PC-3 (cell line): Measurements from ENCODE around the gene ACAP1. TPM values are rescaled to one million over a fixed set of nuclear protein-coding genes. Genes with fewer than 3 reads are reported as not detected.
"Not testable (repeated sequence)": the region's sequence is repeated elsewhere in the genome, so short reads cannot be mapped to it uniquely, and the experiment has no call there.

Source experiments
- ATAC-seq: fragments of 200-7000 bp; cut with Tn5 transposase; 2 replicates; pipeline ENCODE4 v1.9.1; 2020; ENCODE audit warnings: mild to moderate bottlenecking, moderate library complexity
- BruUV-seq: library from RNA; stranded (reverse); fragments of 400-500 nt; replicated peaks from 2 replicates; lab custom pipeline; 2021; lab: Mats Ljungman, UMichigan
- CTCF ChIA-PET: fragments of 300-600 bp; sonication (Branson Sonifier 250); formaldehyde crosslinking; loops from one replicate; lab custom pipeline; 2022; ENCODE audit warnings: antibody characterized with exemption; lab: Charles Lee
- POLR2A ChIA-PET: fragments of 300-600 bp; sonication (Branson Sonifier 250); formaldehyde crosslinking; loops from one replicate; lab custom pipeline; 2022; ENCODE audit warnings: antibody characterized with exemption; ENCODE audit not compliant: unreplicated experiment; lab: Charles Lee
- DNase-seq: peaks from one replicate; pipeline ENCODE4 v3.0.0-alpha.2; 2015
- H2AFZ ChIP-seq: fragments of 300-600 bp; sonication (generic); 2 replicates; pipeline ENCODE4 v1.6.0; 2016; ENCODE audit warnings: antibody characterized with exemption, low read length
- H3F3A ChIP-seq: fragments of 300-600 bp; sonication (generic); one replicate; pipeline ENCODE4 v1.6.0; 2017; ENCODE audit warnings: antibody characterized with exemption, low read length, control low read depth, mild to moderate bottlenecking; ENCODE audit not compliant: unreplicated experiment
- H3K27ac ChIP-seq: fragments of 300-600 bp; sonication (generic); 2 replicates; pipeline ENCODE4 v1.5.1; 2016; ENCODE audit warnings: mild to moderate bottlenecking, low read length
- H3K27me3 ChIP-seq: fragments of 300-600 bp; sonication (generic); 2 replicates; pipeline ENCODE4 v1.6.1; 2016; ENCODE audit warnings: low read length, mixed read lengths
- H3K36me3 ChIP-seq: fragments of 300-600 bp; sonication (generic); 2 replicates; pipeline ENCODE4 v1.6.1; 2016; ENCODE audit warnings: low read depth, mixed run types, low read length, mixed read lengths
- H3K4me1 ChIP-seq: fragments of 300-600 bp; sonication (generic); 2 replicates; pipeline ENCODE4 v1.5.1; 2016; ENCODE audit warnings: low read length; ENCODE audit not compliant: insufficient read depth
- H3K4me2 ChIP-seq: fragments of 300-600 bp; sonication (generic); 2 replicates; pipeline ENCODE4 v1.6.0; 2016; ENCODE audit warnings: low read length
- H3K4me3 ChIP-seq: fragments of 300-600 bp; sonication (generic); 2 replicates; pipeline ENCODE4 v1.5.1; 2016; ENCODE audit warnings: mild to moderate bottlenecking, low read length, mixed read lengths
- H3K79me2 ChIP-seq: fragments of 300-600 bp; sonication (generic); 2 replicates; pipeline ENCODE4 v1.6.1; 2017; ENCODE audit warnings: low read length, mixed read lengths
- H3K9ac ChIP-seq: fragments of 300-600 bp; sonication (generic); 2 replicates; pipeline ENCODE4 v1.6.0; 2016; ENCODE audit warnings: mild to moderate bottlenecking, low read length
- H3K9me2 ChIP-seq: fragments of 300-600 bp; sonication (generic); replicated peaks from 2 replicates; pipeline ENCODE4 v1.6.1; 2016; ENCODE audit warnings: mixed run types, low read length, mixed read lengths
- H3K9me3 ChIP-seq: fragments of 300-600 bp; sonication (generic); 2 replicates; pipeline ENCODE4 v1.6.1; 2016; ENCODE audit warnings: low read length, mixed read lengths
- H4K20me1 ChIP-seq: fragments of 300-600 bp; sonication (generic); 2 replicates; pipeline ENCODE4 v1.6.1; 2016; ENCODE audit warnings: low read length, mixed read lengths
- EZH2 ChIP-seq: fragments of 300-600 bp; sonication (generic); IDR thresholded peaks from one replicate; pipeline ENCODE4 v1.6.1; 2017; ENCODE audit warnings: antibody characterized with exemption, mild to moderate bottlenecking, low read length; ENCODE audit not compliant: unreplicated experiment
- EZH2phosphoT487 ChIP-seq: fragments of 300-600 bp; sonication (generic); IDR thresholded peaks from 2 replicates; pipeline ENCODE4 v1.6.1; 2018; ENCODE audit warnings: mild to moderate bottlenecking, antibody characterized with exemption, low read length, borderline replicate concordance
- intact Hi-C: fragments of 100-400 bp; cut with micrococcal nuclease; formaldehyde crosslinking; loops from 2 replicates; pipeline ENCODE4 v1.9.0; 2023
- total RNA-seq: library from RNA; depleted of rRNA; stranded (reverse); fragments of >200 nt; gene quantifications from 2 replicates; pipeline ENCODE4 v1.2.3, GENCODE V29; 2014
- TF ChIP-seq, protein P1 (sequence below): fragments of 300-600 bp; sonication (generic); conservative IDR thresholded peaks from 2 replicates; pipeline ENCODE4 v1.5.1; 2017; ENCODE audit warnings: antibody characterized with exemption, low read depth, mild to moderate bottlenecking, low read length

ACAP1 gene
- total RNA-seq, 1 experiment from 2014 or later: not detected

GRCh38 chr17:7367083-7367482 lies 30.8 kb downstream of the ACAP1 start:
- no TSS peak for BruUV-seq
- Histone ChIP-seq H3K4me2 (no peak overlapping the region), H3K27ac (no peak overlapping the region), H3F3A (no peaks in the 10 kb centered on the region), H4K20me1 (no peaks in the 10 kb centered on the region), H3K4me3 (no peak overlapping the region), H3K9me2 (no peaks in the 10 kb centered on the region), H3K9me3 (no peaks in the 10 kb centered on the region), H3K9ac (no peak overlapping the region), H3K79me2 (no peaks in the 10 kb centered on the region), H3K36me3 (no peaks in the 10 kb centered on the region), H2AFZ (no peak overlapping the region), H3K27me3 (no peaks in the 10 kb centered on the region), H3K4me1 (no peaks in the 10 kb centered on the region)
- intact Hi-C loops: no loop called here
- ATAC-seq: no peak
- TF ChIP-seq EZH2 (no peak), EZH2phosphoT487 (no peak)
- TF ChIP-seq, protein P1, sequence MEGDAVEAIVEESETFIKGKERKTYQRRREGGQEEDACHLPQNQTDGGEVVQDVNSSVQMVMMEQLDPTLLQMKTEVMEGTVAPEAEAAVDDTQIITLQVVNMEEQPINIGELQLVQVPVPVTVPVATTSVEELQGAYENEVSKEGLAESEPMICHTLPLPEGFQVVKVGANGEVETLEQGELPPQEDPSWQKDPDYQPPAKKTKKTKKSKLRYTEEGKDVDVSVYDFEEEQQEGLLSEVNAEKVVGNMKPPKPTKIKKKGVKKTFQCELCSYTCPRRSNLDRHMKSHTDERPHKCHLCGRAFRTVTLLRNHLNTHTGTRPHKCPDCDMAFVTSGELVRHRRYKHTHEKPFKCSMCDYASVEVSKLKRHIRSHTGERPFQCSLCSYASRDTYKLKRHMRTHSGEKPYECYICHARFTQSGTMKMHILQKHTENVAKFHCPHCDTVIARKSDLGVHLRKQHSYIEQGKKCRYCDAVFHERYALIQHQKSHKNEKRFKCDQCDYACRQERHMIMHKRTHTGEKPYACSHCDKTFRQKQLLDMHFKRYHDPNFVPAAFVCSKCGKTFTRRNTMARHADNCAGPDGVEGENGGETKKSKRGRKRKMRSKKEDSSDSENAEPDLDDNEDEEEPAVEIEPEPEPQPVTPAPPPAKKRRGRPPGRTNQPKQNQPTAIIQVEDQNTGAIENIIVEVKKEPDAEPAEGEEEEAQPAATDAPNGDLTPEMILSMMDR: no peak
- ChIA-PET CTCF (no interaction called here), POLR2A (no interaction called here)
- no peak for DNase-seq

DNA sequence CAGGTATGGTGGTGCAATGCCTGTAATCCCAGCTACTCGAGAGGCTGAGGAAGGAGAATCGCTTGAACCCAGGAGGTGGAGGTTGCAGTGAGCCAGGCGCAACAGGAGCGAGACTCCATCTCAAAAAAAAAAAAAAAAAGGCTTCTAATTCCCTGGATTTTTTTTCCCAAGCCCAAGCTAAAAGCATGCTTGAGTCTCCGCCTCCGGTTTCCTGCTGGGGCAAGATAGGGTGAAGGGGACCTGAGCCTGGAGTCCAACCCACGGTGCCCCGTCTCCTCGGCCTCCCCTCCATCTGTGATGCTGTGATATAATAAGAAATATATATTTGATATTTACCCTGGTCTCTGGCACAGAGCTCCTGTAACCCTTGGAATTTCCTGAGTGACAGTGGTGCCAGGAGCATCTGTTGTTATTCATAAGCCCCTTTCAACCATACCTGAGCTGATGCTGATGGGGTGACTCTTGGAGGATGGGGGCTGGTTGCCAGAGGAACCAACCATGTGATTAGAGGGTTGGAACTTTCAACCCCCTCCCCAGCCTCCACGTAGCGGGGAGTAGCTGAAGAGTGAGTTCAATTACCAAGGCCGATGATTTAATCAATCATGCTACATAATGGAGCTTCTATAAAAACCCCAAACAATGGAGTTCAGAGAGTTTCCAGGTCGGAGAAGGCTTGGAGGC lies 31.7 kb downstream of the ACAP1 start:
- no peak overlapping the region for H3K9ac ChIP-seq
- ChIA-PET CTCF (no interaction called here), POLR2A (no interaction called here)
- no peak for DNase-seq
- H3K27me3 ChIP-seq: no peaks in the 10 kb centered on the region
- H4K20me1 ChIP-seq: no peaks in the 10 kb centered on the region
- no peaks in the 10 kb centered on the region for H3F3A ChIP-seq
- H3K79me2 ChIP-seq: no peaks in the 10 kb centered on the region
- H3K27ac ChIP-seq: no peak overlapping the region
- H3K4me2 ChIP-seq: no peak overlapping the region
- H3K9me3 ChIP-seq: no peaks in the 10 kb centered on the region
- intact Hi-C loops: no loop called here
- no peak for ATAC-seq
- H3K36me3 ChIP-seq: no peaks in the 10 kb centered on the region
- no TSS peak for BruUV-seq
- TF ChIP-seq EZH2 (no peak), EZH2phosphoT487 (no peak)
- TF ChIP-seq, protein P1: no peak
- H2AFZ ChIP-seq: no peak overlapping the region
- no peaks in the 10 kb centered on the region for H3K4me1 ChIP-seq
- H3K4me3 ChIP-seq: no peak overlapping the region
- no peaks in the 10 kb centered on the region for H3K9me2 ChIP-seq

GRCh38 chr17:7368599-7368994 lies 32.3 kb downstream of the ACAP1 start:
- DNase-seq, ATAC-seq, H2AFZ ChIP-seq, H4K20me1 ChIP-seq, H3K36me3 ChIP-seq, intact Hi-C loops, H3K9me3 ChIP-seq, H3K9me2 ChIP-seq, H3K4me1 ChIP-seq, BruUV-seq, POLR2A ChIA-PET, H3K27me3 ChIP-seq, H3K4me3 ChIP-seq, H3K4me2 ChIP-seq, H3F3A ChIP-seq, H3K27ac ChIP-seq, CTCF ChIA-PET, H3K9ac ChIP-seq, H3K79me2 ChIP-seq: not testable (repeated sequence)
